ENCODE measurements around the gene PLCL1.

- TF ChIP-seq CTCF (IDR thresholded peaks at IDR 0.05; ENCODE audit: insufficient read depth, low read length) = no peak
- no peak for TF ChIP-seq REST (IDR thresholded peaks at IDR 0.05; ENCODE audit: insufficient replicate concordance, low read depth)
These were observed 133.4 kb downstream of the PLCL1 start for GRCh38 chr2:197937814-197938213.

Data from HL-60 (cell line).